ENCODE data around the gene SPATA20.
A peak's percentile ranks its signal among the peaks of the same experiment; 100 is the strongest.

Gene SPATA20

GRCh38 chr17:50545311-50545710 lies 1.7 kb upstream of the SPATA20 start:
- no peak overlapping the region for H3K4me2 ChIP-seq (ENCODE audit: low read length)
- no peaks in the 10 kb centered on the region for H3K9me3 ChIP-seq (ENCODE audit: control insufficient read depth, low read length)
- H3K4me3 ChIP-seq (ENCODE audit: low read depth, low read length), result no peak overlapping the region
- H3K36me3 ChIP-seq (ENCODE audit: control insufficient read depth, insufficient read depth, low read length), result no peaks in the 10 kb centered on the region
- H2AFZ ChIP-seq, result no peak overlapping the region
- H3K79me2 ChIP-seq, result peaks cover 2% of the 10 kb centered on the region
- peaks cover 33% of the 10 kb centered on the region for H3K4me1 ChIP-seq
- no peak overlapping the region for H3K27ac ChIP-seq
- H3K27me3 ChIP-seq (ENCODE audit: control insufficient read depth, insufficient read depth, low read length), result no peaks in the 10 kb centered on the region
- no peak for TF ChIP-seq CTCF (IDR thresholded peaks at IDR 0.05)
- H3K9ac ChIP-seq, result no peak overlapping the region

- no peaks in the 10 kb centered on the region for H3K36me3 ChIP-seq (ENCODE audit: control insufficient read depth, insufficient read depth, low read length)
- no peaks in the 10 kb centered on the region for H3K27me3 ChIP-seq (ENCODE audit: control insufficient read depth, insufficient read depth, low read length)
- H3K9me3 ChIP-seq (ENCODE audit: control insufficient read depth, low read length), result no peaks in the 10 kb centered on the region
- TF ChIP-seq CTCF (IDR thresholded peaks at IDR 0.05), result no peak
- peak overlapping the region; percentile 58 for H3K27ac ChIP-seq
- H3K79me2 ChIP-seq, result peaks cover 2% of the 10 kb centered on the region
- H3K4me1 ChIP-seq, result peaks cover 37% of the 10 kb centered on the region
- peak overlapping the region; percentile 61 for H3K4me2 ChIP-seq (ENCODE audit: low read length)
- H3K9ac ChIP-seq, result no peak overlapping the region
- peak overlapping the region; percentile 82 for H2AFZ ChIP-seq
- no peak overlapping the region for H3K4me3 ChIP-seq (ENCODE audit: low read depth, low read length)
These were observed 306 bp upstream of the SPATA20 start for GRCh38 chr17:50546701-50547034.

DNA sequence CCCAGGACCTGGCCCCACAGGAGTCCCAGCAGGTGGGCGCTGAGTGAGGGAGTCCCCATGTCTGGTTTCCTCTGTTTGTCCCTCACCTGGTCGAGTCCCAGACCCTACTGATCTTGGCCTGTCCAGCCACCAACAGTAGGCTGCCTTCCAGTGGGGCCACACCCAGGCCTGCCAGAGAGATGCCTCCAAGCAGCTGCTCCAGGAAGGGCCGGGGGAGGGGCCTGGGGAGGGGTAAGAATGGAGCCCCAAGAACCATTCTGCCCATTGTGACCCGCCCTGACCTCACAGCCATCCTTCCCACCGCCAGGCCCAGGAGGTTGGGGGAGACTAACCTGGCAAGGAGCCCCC lies 736 bp downstream of the SPATA20 start:
- H3K36me3 ChIP-seq (ENCODE audit: control insufficient read depth, insufficient read depth, low read length), result no peaks in the 10 kb centered on the region
- peak overlapping the region; percentile 61 for H3K4me2 ChIP-seq (ENCODE audit: low read length)
- H3K9me3 ChIP-seq (ENCODE audit: control insufficient read depth, low read length), result no peaks in the 10 kb centered on the region
- H3K27ac ChIP-seq, result peak overlapping the region; percentile 58
- H3K79me2 ChIP-seq, result peaks cover 2% of the 10 kb centered on the region
- H2AFZ ChIP-seq, result peak overlapping the region; percentile 82
- H3K27me3 ChIP-seq (ENCODE audit: control insufficient read depth, insufficient read depth, low read length), result no peaks in the 10 kb centered on the region
- H3K9ac ChIP-seq, result peak overlapping the region; percentile 70
- no peak for TF ChIP-seq CTCF (IDR thresholded peaks at IDR 0.05)
- H3K4me1 ChIP-seq, result peaks cover 29% of the 10 kb centered on the region
- H3K4me3 ChIP-seq (ENCODE audit: low read depth, low read length), result peak overlapping the region; percentile 44

- no peak overlapping the region for H3K4me2 ChIP-seq (ENCODE audit: low read length)
- no peak overlapping the region for H3K9ac ChIP-seq
- no peak overlapping the region for H2AFZ ChIP-seq
- no peaks in the 10 kb centered on the region for H3K36me3 ChIP-seq (ENCODE audit: control insufficient read depth, insufficient read depth, low read length)
- no peaks in the 10 kb centered on the region for H3K27me3 ChIP-seq (ENCODE audit: control insufficient read depth, insufficient read depth, low read length)
- TF ChIP-seq CTCF (IDR thresholded peaks at IDR 0.05), result no peak
- peaks cover 2% of the 10 kb centered on the region for H3K79me2 ChIP-seq
- no peak overlapping the region for H3K27ac ChIP-seq
- no peaks in the 10 kb centered on the region for H3K9me3 ChIP-seq (ENCODE audit: control insufficient read depth, low read length)
- no peak overlapping the region for H3K4me3 ChIP-seq (ENCODE audit: low read depth, low read length)
- H3K4me1 ChIP-seq, result peaks cover 22% of the 10 kb centered on the region
These were observed 1.9 kb downstream of the SPATA20 start for GRCh38 chr17:50548831-50549230.

GRCh38 chr17:50549256-50549941 lies 2.4 kb downstream of the SPATA20 start:
- no peak overlapping the region for H3K4me3 ChIP-seq (ENCODE audit: low read depth, low read length)

More at GRCh38 chr17:50549256-50549941, 2.4 kb downstream of the SPATA20 start:
- H3K27me3 ChIP-seq (ENCODE audit: control insufficient read depth, insufficient read depth, low read length), result no peaks in the 10 kb centered on the region
- peaks cover 2% of the 10 kb centered on the region for H3K79me2 ChIP-seq
- TF ChIP-seq CTCF (IDR thresholded peaks at IDR 0.05), result no peak
- H3K4me2 ChIP-seq (ENCODE audit: low read length), result no peak overlapping the region
- H3K27ac ChIP-seq, result no peak overlapping the region
- peaks cover 22% of the 10 kb centered on the region for H3K4me1 ChIP-seq
- no peaks in the 10 kb centered on the region for H3K9me3 ChIP-seq (ENCODE audit: control insufficient read depth, low read length)
- no peak overlapping the region for H3K9ac ChIP-seq
- no peaks in the 10 kb centered on the region for H3K36me3 ChIP-seq (ENCODE audit: control insufficient read depth, insufficient read depth, low read length)
- no peak overlapping the region for H2AFZ ChIP-seq

All from parathyroid adenoma (tissue), 2 donors.